DND-41 (cell line): ENCODE measurements around the gene FURIN.
"Not testable (repeated sequence)": the region's sequence is repeated elsewhere in the genome, so short reads cannot be mapped to it uniquely, and the experiment has no call there.

ENCODE experiments used
- EZH2 ChIP-seq: IDR thresholded peaks from 3 replicates; pipeline ENCODE4 v1.6.1; 2012; ENCODE audit warnings: borderline replicate concordance, low read depth, mild to moderate bottlenecking, moderate library complexity, low read length, inconsistent platforms; ENCODE audit not compliant: severe bottlenecking
- TF ChIP-seq, protein P1 (sequence below): IDR thresholded peaks from 2 replicates; pipeline ENCODE4 v1.5.1; 2012; ENCODE audit warnings: borderline replicate concordance, low read length, moderate library complexity, mild to moderate bottlenecking; ENCODE audit not compliant: poor library complexity, severe bottlenecking; ENCODE audit errors: extremely low read depth

DNA sequence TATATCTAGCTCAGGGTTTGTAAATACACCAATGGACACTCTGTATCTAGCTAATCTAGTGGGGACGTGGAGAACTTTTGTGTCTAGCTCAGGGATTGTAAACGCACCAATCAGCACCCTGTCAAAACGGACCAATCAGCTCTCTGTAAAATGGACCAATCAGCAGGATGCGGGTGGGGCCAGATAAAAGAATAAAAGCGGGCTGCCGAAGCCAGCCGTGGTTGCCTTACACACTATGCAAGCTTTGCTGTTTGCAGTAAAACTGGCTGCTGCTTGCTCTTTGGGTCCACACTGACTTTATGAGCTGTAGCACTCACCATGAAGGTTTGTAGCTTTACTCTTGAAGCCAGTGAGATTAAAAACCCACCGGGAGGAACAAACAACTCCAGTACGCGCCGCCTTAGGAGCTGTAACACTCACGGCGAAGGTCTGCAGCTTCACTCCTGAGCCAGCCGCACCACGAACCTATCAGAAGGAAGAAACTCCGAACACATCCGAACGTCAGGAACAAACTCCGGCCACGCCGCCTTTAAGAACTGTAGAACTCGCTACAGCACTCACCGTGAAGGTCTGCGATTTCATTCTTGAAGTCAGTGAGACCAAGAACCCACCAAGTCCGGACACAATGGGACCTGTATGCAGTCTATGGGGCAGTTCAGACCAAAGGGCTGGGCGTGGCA, 42.0 kb upstream of the FURIN start:
- TF ChIP-seq, protein P1, sequence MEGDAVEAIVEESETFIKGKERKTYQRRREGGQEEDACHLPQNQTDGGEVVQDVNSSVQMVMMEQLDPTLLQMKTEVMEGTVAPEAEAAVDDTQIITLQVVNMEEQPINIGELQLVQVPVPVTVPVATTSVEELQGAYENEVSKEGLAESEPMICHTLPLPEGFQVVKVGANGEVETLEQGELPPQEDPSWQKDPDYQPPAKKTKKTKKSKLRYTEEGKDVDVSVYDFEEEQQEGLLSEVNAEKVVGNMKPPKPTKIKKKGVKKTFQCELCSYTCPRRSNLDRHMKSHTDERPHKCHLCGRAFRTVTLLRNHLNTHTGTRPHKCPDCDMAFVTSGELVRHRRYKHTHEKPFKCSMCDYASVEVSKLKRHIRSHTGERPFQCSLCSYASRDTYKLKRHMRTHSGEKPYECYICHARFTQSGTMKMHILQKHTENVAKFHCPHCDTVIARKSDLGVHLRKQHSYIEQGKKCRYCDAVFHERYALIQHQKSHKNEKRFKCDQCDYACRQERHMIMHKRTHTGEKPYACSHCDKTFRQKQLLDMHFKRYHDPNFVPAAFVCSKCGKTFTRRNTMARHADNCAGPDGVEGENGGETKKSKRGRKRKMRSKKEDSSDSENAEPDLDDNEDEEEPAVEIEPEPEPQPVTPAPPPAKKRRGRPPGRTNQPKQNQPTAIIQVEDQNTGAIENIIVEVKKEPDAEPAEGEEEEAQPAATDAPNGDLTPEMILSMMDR: not testable (repeated sequence)
- TF ChIP-seq EZH2: not testable (repeated sequence)
